Epithelial cell of prostate (primary cell): ENCODE measurements around the gene GART.
"Not testable (repeated sequence)": the region's sequence is repeated elsewhere in the genome, so short reads cannot be mapped to it uniquely, and the experiment has no call there.

ENCODE experiments used
- DNase-seq: peaks from one replicate; pipeline ENCODE4 v3.0.0-alpha.2; 2011; ENCODE audit warnings: low read depth, low spot score
- H3K27ac ChIP-seq: fragments of 450-650 bp; 2 replicates; pipeline ENCODE4 v1.5.1; 2017; ENCODE audit warnings: mild to moderate bottlenecking

The GART gene

DNA sequence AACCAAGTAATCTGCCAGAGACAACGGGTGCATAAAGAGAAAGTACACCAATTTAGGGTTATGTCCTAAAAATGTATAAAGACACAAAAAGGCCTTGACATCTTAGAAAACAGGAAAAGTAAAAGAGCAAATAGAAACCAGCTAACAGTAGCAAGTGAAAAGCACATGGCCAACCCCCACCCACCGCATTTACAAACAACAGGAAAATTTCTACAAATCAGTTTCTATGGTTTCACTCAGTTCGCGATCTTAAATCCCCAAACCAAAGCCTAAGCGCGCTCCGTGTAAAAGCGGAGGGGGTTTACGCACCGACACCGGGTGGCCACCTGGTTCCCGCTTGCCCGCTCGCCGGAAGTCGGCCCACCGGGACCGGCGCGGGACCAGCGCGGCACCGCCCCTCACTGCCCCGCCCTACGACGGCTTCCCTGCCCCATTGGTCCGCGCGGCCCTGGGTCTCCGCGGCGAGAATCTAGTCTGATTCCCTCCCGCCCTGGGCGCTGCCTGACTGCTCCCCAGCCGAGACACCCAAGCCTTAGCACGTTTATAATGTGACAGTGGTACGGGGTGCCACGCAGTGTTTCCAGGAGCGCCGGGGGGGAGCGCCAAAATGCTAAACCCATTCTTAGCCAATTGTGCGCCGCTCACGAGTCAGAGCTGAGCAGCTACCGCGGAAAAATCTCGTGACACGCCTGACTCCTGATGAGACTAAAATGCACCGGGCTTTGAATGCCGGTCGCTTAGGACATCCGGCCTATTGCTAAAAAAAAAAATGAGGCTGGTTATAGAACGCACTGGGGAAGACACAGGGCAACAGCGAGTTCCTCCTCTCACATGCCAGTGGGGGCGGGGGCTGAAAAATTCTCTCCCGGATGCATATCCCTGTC, at the start of gene GART:
Gene GART (minus strand): TSS at position 362 of the 884 bp plus-strand sequence. CDS start 2,802 bp downstream, outside the sequence.
- DNase-seq = peak; percentile 14

DNA sequence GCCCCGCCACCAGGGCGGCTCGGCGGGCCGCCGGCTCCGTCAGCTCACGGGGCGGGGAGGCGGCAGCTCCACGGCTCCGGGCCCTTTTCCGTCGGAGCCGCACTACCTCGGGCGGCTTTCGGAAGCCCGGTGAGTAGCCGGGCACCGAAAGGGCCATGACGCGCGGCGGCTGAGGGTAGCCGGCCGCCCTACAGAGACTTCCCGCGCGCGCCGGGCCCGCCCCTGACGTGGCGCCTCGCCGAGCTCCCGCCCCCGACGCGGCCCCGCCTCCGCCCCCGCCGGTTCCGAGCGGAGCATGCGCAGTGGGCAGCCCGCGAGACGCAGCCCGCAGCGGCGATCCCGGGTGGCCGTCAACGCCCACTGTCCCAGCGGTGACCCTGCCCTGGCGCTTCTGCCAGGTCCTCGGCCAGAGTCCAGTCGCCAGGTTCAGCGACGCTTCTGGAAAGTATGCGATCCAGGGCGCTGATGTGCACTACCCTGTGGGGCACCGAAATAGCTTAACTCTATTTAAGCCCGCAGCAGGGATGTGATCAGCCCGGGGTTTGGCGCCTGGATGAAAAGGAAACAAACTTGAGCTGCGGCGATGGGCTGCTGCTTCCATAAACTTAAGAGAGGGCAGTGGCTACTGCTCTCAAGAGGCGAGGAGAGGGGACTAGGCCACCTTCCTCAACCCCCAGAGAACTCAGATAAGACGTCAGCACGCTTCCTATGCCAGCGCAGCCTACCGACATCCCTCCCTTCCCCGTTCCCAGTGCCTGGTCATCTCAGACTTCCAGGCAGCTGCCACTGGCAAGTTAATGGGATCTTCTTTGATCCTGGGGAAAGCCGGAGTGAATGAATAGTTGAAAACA, 46.8 kb upstream of the GART start, which contains the start of gene DONSON:
Gene DONSON (minus strand): TSS at position 200 of the 851 bp plus-strand sequence. CDS start 43 bp downstream, at position 157.
- peak within 1 kb of the TSS; percentile 50 for H3K27ac ChIP-seq
- DNase-seq = peak; percentile 5

More for the DNA sequence above, at the start of gene GART:
- H3K27ac ChIP-seq = peak within 1 kb of the TSS; percentile 97

DNA sequence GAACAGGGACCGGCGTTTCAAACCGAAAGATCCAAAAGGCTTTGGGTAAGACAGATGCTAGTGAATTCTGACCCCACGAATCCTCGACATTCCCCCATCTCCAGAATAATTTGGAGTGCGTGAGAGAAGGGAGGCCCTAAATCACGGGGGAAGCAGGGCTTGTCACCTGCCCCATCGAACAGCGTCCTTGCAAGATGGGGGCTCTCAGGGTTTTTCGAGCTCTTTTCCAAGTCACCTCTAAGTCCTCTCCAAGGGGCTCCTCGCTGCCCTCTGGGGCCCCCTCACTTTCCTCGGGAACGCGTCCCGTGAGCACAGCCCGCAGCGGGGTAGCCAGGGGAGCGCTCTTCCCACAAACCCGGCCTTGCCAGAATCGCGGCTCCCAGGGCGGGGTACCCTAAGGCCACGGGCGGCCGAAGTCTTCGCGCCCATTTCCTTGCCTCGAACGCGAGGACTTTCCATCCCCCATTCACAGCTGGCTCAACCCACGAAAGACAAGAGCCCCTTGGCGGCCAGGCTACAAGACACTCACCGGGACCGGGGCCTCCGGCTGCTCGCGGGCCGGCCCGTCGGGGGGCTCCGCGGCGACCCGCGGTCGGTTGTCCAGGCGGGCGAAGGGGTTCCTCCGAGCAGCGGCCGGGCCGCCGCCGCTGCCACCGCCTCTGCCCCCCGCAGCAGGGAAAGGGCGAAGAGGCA, 46.0 kb upstream of the GART start:
- no peak for DNase-seq

GRCh38 chr21:33586927-33587326, 45.0 kb upstream of the GART start:
- DNase-seq = no peak
- no peak overlapping the region for H3K27ac ChIP-seq

More for the DNA sequence above, 46.0 kb upstream of the GART start:
- H3K27ac ChIP-seq = peak overlapping the region; percentile 50

- no peak for DNase-seq
- no peak overlapping the region for H3K27ac ChIP-seq
These were observed 42.5 kb upstream of the GART start for GRCh38 chr21:33584455-33584854.

DNA sequence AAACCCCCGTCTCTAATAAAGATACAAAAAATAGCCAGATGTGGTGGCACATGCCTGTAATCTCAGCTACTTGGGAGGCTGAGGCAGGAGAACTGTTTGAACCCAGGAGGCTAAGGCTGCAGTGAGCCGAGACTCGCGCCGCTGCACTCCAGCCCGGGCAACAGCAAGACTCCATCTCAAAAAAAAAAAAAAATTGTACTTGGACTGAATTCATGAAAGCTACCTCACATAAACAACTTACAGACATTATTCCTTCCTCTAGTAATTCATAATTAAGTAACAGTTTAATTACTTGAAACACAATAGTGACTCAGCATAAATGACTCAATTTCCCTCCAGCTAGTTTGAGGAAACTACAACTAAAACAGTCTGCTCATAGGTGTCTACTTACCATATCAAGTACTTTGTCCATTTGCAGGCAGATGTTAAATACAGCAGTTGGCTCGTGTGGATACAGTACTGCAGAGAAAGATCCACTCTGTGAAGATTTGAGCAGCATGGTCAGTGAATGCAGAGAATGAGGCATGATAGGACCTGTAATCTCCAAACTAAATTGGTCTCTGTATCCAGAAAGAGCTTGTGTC, 37.1 kb upstream of the GART start:
- peak; percentile 24 for DNase-seq
- H3K27ac ChIP-seq = peak overlapping the region; percentile 39

- peak overlapping the region; percentile 39 for H3K27ac ChIP-seq
- no peak for DNase-seq
These were observed 36.3 kb upstream of the GART start for GRCh38 chr21:33578214-33578613.

DNA sequence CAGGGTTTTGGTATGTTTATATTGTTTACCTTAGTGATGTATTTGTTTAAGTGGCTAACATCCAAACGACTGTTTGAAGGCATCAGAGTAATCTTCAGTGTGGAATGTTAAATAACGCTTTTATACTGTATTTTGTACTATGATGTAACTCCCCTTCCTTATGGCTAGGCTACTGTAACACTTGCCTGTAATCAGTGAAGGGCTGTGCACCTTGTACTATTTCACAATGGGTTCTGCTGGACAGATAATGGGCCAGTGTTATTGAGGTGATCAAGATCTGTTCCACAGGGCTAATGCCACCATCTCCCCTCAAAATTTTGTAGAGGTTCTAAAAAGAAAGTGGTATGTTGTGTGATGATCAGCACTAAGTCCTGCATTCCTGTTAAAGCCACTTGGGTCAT, 34.8 kb upstream of the GART start:
- DNase-seq, H3K27ac ChIP-seq: not testable (repeated sequence)

- H3K27ac ChIP-seq = no peak overlapping the region
These were observed 30.4 kb upstream of the GART start for GRCh38 chr21:33572350-33572749.

GRCh38 chr21:33569991-33570390, 28.1 kb upstream of the GART start:
- no peak for DNase-seq
- H3K27ac ChIP-seq = no peak overlapping the region

More at GRCh38 chr21:33572350-33572749, 30.4 kb upstream of the GART start:
- DNase-seq = no peak

GRCh38 chr21:33568448-33568847, 26.5 kb upstream of the GART start:
- no peak for DNase-seq
- no peak overlapping the region for H3K27ac ChIP-seq

DNA sequence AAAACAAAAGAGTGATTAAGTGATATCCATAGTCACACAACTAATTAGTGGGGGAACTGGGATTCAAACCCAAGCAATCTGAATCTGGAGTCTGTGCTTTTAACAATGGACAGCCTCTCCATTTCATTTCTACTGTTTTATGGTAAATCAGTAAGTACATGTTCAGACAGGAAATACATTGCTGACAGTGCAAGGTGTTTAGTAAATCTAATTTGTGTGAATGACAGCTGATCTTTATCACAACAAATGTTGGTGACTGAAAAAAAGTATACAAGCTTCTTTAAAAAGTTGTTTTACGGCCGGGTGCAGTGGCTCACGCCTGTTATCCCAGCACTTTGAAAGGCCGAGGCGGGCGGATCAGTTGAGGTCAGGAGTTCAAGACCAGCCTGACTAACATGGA, 26.0 kb upstream of the GART start:
- H3K27ac ChIP-seq = peak overlapping the region; percentile 26
- no peak for DNase-seq

DNA sequence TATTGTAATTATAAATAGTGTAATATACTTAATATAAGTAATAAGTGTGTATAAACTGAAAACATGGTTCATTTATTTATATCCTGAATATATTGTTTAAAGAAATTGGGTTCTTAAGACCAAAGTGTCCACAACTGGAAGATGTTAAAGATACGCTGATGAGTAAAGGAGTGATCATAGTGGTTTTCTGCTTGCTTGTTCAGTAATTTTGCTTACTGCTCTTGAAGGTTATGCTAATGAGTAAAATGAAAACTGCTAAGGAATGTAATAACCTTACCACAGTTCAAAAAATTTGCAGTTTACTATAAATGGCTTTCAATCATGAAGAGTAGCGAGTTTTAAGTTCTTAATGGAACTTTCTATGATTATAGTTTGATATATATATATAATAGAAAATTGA, 24.6 kb upstream of the GART start:
- DNase-seq = no peak
- no peak overlapping the region for H3K27ac ChIP-seq

DNA sequence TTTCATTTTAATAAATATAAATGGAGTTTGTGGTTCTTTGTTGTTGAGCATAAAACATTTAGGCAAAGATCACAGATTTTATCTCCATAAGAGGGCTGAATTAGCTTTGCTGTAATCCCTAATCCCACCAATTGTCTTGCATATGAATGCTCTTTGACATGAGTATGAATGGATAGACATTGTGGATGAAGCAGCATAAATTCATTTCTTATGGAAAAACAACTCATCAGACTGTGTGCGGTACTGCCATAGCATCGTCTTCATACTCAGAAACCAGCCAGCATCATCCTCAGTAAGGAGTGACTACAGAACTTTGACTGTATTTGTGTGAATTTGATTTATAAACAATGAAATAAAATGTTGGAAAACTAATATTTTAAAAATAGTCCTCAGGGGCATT, 20.5 kb upstream of the GART start:
- no peak overlapping the region for H3K27ac ChIP-seq
- DNase-seq = no peak

GRCh38 chr21:33561373-33561772, 19.5 kb upstream of the GART start:
- H3K27ac ChIP-seq = no peak overlapping the region

GRCh38 chr21:33560965-33561364, 19.0 kb upstream of the GART start:
- H3K27ac ChIP-seq = no peak overlapping the region
- no peak for DNase-seq

More at GRCh38 chr21:33561373-33561772, 19.5 kb upstream of the GART start:
- DNase-seq = no peak

DNA sequence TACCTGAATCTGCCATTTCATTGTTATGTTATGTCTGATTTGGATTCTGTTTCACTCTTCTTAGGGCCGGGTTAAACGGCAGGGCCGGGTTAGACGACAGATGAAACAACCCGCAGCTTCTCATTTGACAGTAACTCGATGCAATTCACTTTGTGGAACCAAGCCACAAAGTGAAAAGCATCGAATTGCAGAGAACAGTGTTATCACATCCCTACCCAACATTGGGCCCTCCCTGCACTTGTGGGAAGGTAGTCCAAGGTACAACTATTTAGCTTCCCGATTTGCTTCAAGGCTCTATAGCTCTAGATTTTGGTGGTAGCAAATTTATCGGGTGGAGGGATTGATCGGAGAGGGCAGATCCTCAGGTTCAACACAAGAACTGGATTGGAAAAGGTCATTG, 17.9 kb upstream of the GART start:
- no peak for DNase-seq
- H3K27ac ChIP-seq = no peak overlapping the region

- H3K27ac ChIP-seq = no peak overlapping the region
- no peak for DNase-seq
These were observed 17.0 kb upstream of the GART start for GRCh38 chr21:33558777-33559421.

- no peak overlapping the region for H3K27ac ChIP-seq
- no peak for DNase-seq
These were observed 15.5 kb upstream of the GART start for GRCh38 chr21:33557447-33557846.
